Stimulated activated naive CD8-positive, alpha-beta T cell treated with anti-CD3 and anti-CD28 coated beads, Interleukin-15, amount 100 ng/mL, for 72 hours (primary cell): ENCODE results near the gene CDH9.
"Not testable (repeated sequence)": the region's sequence is repeated elsewhere in the genome, so short reads cannot be mapped to it uniquely, and the experiment has no call there.

Experiments
- ATAC-seq: fragments of 150-1000 bp; cut with Tn5 transposase; 2 replicates; pipeline ENCODE4 v1.10.0; 2021; ENCODE audit warnings: mild to moderate bottlenecking, moderate library complexity
- DNase-seq, 2 donors: peaks; one replicate each; pipeline ENCODE4 v3.0.0; 2021 to 2022
- H3K27ac Mint-ChIP-seq, 2 donors: one replicate each; pipeline ENCODE4 v1.8.0; 2022; ENCODE audit warnings: mild to moderate bottlenecking in 2 of 2, mixed read lengths in 2 of 2, moderate library complexity in 2 of 2
- H3K27me3 Mint-ChIP-seq: one replicate; pipeline ENCODE4 v1.8.0; 2022; ENCODE audit warnings: mixed read lengths
- H3K4me1 Mint-ChIP-seq: one replicate; pipeline ENCODE4 v1.8.0; 2022; ENCODE audit warnings: mild to moderate bottlenecking, mixed read lengths
- H3K4me3 Mint-ChIP-seq, 2 donors: one replicate each; pipeline ENCODE4 v1.8.0; 2022; ENCODE audit warnings: mild to moderate bottlenecking in 2 of 2, mixed read lengths in 2 of 2, moderate library complexity in 1 of 2
- H3K9me3 Mint-ChIP-seq, 2 donors: one replicate each; pipeline ENCODE4 v1.8.0; 2022; ENCODE audit warnings: mixed read lengths in 2 of 2

Gene CDH9

DNA sequence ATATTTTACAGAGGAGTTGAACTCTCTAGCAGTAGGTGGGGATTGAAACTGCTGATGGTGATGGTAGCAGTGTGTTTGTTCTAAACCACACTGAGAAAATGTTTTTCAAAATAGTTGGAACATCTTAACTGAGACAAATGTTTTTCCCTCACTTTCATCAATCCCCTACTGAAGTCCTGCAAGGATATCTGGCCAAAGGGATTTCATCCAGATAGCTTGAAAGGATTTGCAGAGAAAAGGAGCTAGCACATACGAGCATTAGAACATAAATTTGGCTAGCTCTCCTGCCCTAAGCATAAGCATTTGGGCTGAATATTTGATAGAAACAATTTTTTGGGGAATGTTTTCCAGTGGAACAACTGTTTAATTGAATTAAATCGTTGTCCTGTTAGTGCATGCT lies 153.9 kb downstream of the CDH9 start:
- Mint-ChIP-seq H3K4me3 (no peak overlapping the region), H3K9me3 (peaks cover 3 to 8% of the 10 kb centered on the region in 2 donors), H3K27me3 (no peaks in the 10 kb centered on the region), H3K4me1 (no peaks in the 10 kb centered on the region), H3K27ac (no peak overlapping the region)
- ATAC-seq, result no peak
- DNase-seq, result no peak

DNA sequence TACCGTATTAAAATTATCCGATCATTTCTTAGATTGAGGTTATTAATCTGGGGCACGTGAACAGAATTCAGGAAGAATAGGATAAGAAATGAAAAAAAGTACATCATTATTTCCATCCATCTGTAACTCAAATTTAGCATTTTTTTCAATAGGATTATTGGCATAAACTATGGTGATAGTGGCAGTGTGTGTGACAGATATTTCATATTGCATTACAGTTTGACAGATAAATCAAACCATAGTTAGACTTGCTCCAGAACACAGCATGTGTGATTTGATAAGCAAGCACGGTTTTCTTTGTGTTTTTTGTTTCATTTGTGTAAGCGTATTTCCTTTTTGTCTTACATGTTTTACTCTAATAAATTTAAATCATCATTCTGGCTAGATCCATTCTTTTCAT lies 155.0 kb downstream of the CDH9 start:
- Mint-ChIP-seq H3K4me1 (no peaks in the 10 kb centered on the region), H3K9me3 (peaks cover 3 to 8% of the 10 kb centered on the region in 2 donors), H3K4me3 (no peak overlapping the region), H3K27me3 (no peaks in the 10 kb centered on the region), H3K27ac (no peak overlapping the region)
- DNase-seq (no peak), ATAC-seq (no peak)

DNA sequence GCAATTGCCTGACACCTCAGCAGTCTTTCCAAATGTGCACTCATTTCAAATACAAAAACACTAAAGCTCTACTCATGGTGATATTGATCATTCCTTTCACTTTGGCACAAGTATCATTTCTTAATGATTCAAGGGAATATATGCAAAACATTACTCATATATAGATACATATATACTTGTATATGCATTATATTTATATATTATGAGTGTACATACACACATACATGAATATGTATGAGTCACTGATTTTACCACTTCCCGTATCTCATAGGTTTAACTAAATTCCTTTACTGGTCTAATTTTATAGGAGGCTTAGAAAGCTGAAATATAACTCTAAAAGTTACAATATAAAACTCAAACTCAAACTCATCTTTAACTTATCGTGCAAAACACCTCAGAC lies 156.5 kb downstream of the CDH9 start:
- no peaks in the 10 kb centered on the region for H3K27me3 Mint-ChIP-seq
- H3K9me3 Mint-ChIP-seq, result peaks cover 9 to 15% of the 10 kb centered on the region in 2 donors
- H3K27ac Mint-ChIP-seq, result no peak overlapping the region
- DNase-seq, result no peak
- no peak overlapping the region for H3K4me3 Mint-ChIP-seq
- no peak for ATAC-seq
- no peaks in the 10 kb centered on the region for H3K4me1 Mint-ChIP-seq

DNA sequence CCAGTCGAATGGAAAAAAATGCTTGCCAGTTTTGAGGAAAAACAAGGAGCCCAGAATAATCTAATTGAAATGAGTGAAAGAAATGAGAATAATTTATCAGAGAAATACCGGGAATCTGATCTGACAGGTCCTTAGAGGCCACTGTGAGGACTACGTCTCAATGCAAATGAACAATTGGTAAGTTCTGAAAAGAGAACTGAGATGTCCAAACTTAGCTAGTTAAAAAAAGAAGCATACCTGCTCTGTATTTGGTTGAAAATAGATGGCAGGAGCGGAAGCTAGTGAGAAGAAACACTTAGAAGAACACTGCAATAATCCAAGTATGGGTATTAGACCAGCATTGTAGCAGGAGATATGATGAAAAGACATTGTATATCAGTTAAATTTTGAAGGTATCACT lies 161.2 kb downstream of the CDH9 start:
- peaks cover 11 to 21% of the 10 kb centered on the region in 2 donors for H3K9me3 Mint-ChIP-seq
- no peaks in the 10 kb centered on the region for H3K27me3 Mint-ChIP-seq
- DNase-seq (no peak), ATAC-seq (no peak)
- H3K27ac Mint-ChIP-seq, result no peak overlapping the region
- no peak overlapping the region for H3K4me3 Mint-ChIP-seq
- H3K4me1 Mint-ChIP-seq, result no peaks in the 10 kb centered on the region

DNA sequence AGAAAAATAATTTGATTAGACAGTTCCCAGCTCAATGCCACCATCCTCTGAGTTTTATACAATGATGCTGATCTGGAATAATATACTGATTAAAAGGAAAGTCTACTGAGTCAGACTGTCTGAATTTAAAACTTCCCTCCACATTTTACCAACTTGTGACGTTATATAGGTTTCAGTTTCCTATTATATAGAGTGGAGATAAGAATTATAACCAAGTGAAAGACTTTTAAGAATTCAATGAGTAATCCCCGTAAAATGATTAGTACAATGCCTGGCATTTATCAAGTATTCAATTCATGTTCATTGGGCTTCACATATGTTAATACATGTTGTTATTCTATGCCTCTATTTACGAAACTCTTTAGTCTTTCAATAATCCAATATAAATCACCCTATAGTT lies 166.0 kb downstream of the CDH9 start:
- Mint-ChIP-seq H3K9me3 (peaks cover 7 to 9% of the 10 kb centered on the region in 2 donors), H3K27ac (no peak overlapping the region), H3K4me1 (no peaks in the 10 kb centered on the region), H3K4me3 (no peak overlapping the region), H3K27me3 (no peaks in the 10 kb centered on the region)
- DNase-seq, result no peak
- no peak for ATAC-seq

DNA sequence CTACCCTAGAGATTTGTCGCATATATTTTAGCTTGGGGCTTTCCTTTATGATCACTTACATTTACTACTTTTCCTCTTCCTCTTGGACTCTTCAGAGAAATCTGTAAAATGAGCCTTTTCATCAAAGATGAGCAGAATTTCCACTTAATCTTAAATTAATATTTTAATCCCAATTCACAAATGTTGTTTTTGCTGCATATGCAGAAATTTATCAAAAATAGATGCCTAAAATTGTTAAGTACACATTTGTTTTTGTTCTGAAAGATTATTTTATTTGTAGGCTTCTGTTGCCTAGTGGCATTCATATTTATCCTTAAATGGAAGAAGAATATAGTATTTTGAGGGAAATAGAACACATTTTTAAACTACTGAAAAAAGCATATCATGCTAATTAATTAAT lies 168.6 kb downstream of the CDH9 start:
- H3K27ac Mint-ChIP-seq, result no peak overlapping the region

DNA sequence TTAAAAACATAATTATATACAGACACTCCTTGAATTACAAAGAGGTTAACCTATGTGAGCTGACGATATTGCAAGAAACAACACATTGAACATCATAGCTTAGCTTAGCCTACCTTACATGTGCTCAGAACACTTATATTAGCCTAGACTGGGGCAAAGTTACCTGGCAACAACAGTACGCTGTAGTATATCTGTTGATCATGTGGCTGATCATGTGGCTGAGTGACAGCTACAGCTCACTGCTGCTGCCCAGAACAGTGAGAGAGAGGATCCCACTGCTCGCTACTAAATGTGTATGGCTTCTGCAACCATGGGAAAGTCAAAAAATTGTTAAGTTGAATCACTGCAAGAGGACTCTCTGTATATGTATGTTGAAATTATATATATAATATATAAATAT lies 169.9 kb downstream of the CDH9 start:
- DNase-seq, result no peak
- no peak overlapping the region for H3K4me3 Mint-ChIP-seq
- H3K27me3 Mint-ChIP-seq, result no peaks in the 10 kb centered on the region
- no peak for ATAC-seq
- no peak overlapping the region for H3K27ac Mint-ChIP-seq
- no peaks in the 10 kb centered on the region for H3K4me1 Mint-ChIP-seq
- peaks cover 5 to 6% of the 10 kb centered on the region in 2 donors for H3K9me3 Mint-ChIP-seq

More for the DNA sequence above, 168.6 kb downstream of the CDH9 start:
- Mint-ChIP-seq H3K4me3 (no peak overlapping the region), H3K4me1 (no peaks in the 10 kb centered on the region), H3K27me3 (no peaks in the 10 kb centered on the region), H3K9me3 (peaks cover 5 to 6% of the 10 kb centered on the region in 2 donors)
- ATAC-seq, result no peak
- DNase-seq, result no peak

DNA sequence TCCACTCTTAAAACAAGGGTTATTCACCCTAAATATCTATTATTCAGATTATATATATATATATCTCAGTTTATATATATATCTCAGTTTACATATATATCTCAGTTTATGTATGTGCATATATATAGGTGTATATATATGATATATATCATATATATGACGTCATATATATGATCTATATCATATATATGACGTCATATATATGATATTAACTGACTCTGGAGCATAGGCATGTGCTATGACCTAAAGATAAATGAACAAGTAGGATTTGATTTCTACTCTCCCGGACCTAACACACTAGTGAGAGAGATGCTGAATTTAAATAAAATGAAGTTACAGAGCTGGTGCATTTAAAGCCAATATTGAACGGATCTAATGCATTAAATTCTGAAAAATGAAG lies 174.3 kb downstream of the CDH9 start:
- peaks cover 0 to 4% of the 10 kb centered on the region in 2 donors for H3K9me3 Mint-ChIP-seq
- no peaks in the 10 kb centered on the region for H3K27me3 Mint-ChIP-seq
- no peaks in the 10 kb centered on the region for H3K4me1 Mint-ChIP-seq
- H3K4me3 Mint-ChIP-seq, result no peak overlapping the region
- DNase-seq, result no peak
- no peak for ATAC-seq
- no peak overlapping the region for H3K27ac Mint-ChIP-seq

DNA sequence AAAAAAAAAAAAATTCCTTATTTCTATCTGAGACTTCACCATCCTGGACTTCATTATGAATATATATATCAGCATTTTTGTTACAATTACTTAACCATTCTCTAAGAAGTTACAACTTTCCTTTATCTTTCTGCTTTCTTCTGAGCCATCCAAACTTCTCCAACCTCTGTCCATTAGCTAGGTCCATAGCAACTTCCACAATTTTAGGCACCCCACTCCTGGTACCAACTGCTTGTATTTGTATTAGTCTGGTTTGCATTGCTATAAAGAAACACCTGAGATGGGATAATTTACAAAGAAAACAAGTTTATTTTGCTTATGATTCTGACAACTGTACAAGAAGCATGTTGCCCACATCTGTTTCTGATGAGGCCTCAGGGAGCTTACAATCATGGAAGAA lies 182.1 kb downstream of the CDH9 start:
- Mint-ChIP-seq H3K27me3 (no peaks in the 10 kb centered on the region), H3K4me1 (no peaks in the 10 kb centered on the region), H3K27ac (no peak overlapping the region), H3K4me3 (no peak overlapping the region), H3K9me3 (peaks cover 29 to 48% of the 10 kb centered on the region in 2 donors)
- DNase-seq (no peak), ATAC-seq (no peak)

DNA sequence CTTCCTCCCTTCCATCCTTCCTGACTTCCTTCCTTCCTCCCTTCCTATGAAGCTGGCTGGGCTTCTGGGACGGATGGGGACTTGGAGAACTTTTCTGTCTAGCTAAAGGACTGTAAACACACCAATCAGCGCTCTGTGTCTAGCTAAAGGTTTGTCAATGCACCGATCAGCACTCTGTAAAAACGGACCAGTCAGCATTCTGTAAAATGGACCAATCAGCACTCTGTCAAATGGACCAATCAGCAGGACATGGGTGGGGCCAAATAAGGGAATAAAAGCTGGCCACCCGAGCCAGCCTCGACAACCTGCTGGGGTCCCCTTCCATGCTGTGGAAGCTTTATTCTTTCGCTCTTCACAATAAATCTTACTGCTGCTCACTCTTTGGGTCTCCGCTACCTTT lies 185.9 kb downstream of the CDH9 start:
- not testable (repeated sequence) for H3K4me3 Mint-ChIP-seq, H3K27me3 Mint-ChIP-seq, ATAC-seq, H3K4me1 Mint-ChIP-seq, DNase-seq, H3K27ac Mint-ChIP-seq
- peaks cover 25 to 49% of the 10 kb centered on the region in 2 donors for H3K9me3 Mint-ChIP-seq

DNA sequence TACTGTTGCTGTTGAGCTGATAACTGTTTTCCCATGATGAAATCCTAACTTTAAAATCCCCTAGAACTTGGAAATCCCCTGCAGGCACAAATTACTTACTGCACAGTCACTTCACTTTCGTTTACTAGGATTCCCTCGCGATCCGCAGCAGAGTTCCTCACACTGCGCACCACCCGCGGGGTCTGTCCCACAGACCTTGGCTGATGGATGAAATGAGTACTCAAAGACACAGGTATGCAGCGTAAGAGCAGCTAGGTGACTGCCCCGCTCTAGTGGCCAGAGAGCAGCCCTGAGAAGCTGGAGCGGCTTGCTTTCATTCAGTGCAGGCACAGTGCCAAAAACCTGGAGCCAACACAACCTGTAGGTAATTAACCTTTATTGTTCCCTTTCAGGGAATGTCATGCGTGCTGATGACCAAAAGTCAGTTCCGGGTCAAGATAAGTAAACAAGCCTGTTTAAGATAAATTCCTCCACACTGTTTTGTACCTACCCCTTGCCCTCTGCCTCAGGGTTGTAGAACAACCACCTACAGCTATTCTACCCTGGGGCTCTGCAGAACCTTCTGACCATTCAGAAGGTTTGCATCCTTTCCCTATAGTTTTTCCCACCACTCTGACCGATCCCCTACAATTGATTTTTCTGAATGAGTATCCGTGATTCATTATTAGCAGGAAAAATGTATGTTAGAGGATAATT lies 191.2 kb downstream of the CDH9 start:
- no peak overlapping the region for H3K27ac Mint-ChIP-seq
- H3K4me3 Mint-ChIP-seq, result no peak overlapping the region
- H3K9me3 Mint-ChIP-seq, result peaks cover 14 to 34% of the 10 kb centered on the region in 2 donors
- no peak for ATAC-seq
- H3K4me1 Mint-ChIP-seq, result no peaks in the 10 kb centered on the region
- no peak for DNase-seq
- H3K27me3 Mint-ChIP-seq, result no peaks in the 10 kb centered on the region

DNA sequence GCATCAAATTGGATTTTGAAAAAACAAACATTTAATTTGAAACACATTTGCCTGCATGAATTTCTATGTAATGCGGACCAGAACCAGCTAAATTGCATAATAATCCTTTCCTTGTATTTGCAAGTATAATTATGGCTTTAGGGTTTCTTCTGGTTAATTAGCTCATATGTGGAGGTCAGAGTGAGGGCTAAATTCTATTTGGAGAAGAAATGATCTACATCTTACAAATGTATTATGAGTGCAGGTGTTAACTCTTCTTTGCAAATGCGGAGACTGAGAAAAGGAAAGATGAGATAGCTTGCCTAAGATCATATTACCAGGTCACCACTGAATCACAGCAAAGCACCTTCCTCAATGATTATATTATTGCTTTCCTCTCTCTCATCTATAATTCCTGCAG lies 194.7 kb downstream of the CDH9 start:
- Mint-ChIP-seq H3K27ac (no peak overlapping the region), H3K4me3 (no peak overlapping the region), H3K4me1 (no peaks in the 10 kb centered on the region), H3K27me3 (no peaks in the 10 kb centered on the region), H3K9me3 (peaks cover 7 to 29% of the 10 kb centered on the region in 2 donors)
- ATAC-seq (no peak), DNase-seq (no peak)

DNA sequence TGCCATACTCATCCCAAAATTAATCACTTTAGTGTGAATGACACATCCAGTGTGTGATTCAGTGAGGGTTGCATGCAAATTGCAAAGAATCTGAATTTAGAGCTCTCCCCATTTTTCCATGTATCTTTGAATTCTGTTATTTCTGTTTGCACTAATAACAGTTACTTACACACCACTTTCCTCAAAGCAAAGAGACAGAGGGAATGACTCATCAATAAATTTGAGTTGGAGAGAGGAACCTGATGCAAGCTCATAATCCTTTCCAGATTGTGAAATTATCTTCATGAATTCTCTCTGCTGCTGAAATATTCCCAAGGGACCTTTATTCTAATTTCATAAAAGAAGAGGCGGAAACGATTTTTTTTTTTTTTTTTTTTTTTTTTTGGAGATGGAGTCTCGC lies 204.8 kb downstream of the CDH9 start:
- Mint-ChIP-seq H3K9me3 (peaks cover 8 to 11% of the 10 kb centered on the region in 2 donors), H3K4me3 (no peak overlapping the region), H3K27ac (no peak overlapping the region), H3K27me3 (no peaks in the 10 kb centered on the region), H3K4me1 (no peaks in the 10 kb centered on the region)
- DNase-seq (no peak), ATAC-seq (no peak)
